Measurements from ENCODE around the gene CFL1.

The CFL1 gene

DNA sequence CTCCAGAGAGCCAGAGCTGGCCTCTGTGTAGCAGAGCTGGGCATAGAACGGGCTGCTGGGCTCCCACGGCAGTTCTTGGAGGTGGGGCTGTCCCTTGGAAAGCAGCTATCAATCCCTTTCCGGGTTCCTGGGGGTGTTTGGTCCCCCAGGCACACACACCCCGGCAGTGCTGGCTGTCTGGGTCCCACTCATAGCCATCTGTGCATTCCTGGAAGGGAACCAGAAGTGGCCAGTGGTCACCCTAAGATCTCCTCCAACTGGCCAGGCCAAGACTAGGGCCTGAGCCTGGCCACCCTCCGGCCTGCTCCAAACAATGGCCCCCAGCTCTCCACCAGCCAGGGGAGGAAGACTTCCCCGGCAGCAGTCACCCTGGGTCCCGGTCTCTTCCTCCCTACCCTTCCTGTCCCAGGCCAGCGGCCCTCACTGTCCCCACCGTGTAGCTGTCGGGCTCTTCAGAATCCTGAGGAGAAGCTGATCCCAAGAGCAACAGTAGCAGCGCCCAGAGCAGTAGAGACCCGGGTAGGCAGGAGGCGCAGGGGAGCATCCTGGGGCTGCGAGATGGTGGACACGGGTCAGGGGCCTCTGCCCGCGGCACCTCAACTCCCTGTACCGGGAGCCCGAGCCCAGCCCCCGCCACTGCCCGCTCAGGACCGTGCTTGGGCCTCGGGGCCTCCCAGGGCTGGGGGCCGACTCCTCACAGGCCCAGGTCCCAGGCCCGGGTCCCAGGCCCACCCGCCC is 14.0 kb upstream of the CFL1 start:
- in situ Hi-C loops (cut with HindIII; ENCODE audit: low sequenced_read_pairs): no loop called here

DNA sequence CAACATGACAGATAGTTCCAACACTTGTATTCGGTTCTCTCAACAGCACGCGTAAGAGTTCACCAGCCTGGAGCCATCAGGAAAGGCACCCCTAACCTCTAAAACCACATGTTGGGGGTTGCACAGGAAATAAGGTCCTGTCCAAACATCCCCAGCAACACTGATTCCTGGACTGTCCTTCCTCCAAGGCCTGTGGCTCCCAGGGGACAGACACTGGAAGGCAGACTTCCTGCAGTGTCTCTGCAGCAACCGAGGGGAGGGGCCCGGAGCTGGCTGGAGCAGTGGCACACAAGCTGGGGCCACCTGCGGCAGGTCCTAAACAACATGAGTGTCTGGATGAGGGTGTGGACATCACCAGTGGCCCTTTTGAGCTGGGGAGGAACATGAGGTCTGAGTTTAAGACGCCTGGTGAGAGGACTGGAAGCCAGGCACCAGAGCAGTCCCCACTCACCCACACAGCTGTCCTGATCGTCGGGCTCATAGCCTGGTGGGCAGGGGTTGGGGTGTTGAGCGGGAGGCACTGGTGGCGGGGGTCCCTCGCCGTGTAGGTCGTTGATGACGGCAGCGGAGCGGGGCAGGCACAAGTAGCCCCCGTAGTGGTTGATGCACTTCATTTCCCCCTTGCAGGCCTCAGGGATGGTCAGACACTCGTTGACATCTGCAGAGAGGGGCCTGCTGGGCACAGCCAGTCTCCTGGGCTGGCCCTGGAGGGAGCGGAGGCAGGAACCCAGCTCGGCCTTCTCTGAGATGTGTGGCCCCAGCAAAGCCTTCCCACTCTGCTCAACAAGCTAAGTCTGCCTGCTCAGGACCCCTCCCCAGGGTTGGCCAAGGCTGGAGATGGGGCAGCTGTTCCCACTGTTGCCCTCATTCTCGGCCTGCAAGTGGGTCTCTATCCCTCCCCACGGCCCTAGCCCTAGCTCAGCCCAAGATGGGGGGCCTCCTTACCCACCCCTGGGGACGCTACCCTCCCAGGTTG is 13.0 kb upstream of the CFL1 start:
- in situ Hi-C loops (cut with HindIII; ENCODE audit: low sequenced_read_pairs): no loop called here

DNA sequence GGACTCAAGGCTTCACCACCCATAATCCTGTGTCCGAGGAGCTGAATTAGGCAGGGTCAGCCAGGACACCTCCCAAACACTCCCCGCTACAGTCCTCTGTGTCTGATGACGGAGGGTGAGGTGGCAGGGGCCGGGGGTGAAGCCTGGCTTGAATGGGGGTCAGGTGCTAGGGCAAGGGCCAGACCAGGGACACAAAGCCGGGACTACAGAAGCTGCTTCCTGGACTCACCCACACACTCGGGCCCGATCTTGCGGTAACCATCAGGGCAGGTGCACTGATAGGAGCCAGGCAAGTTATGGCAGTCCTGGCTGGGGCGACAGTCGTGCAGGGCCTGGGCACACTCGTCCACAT is 12.3 kb upstream of the CFL1 start:
- in situ Hi-C loops (cut with HindIII; ENCODE audit: low sequenced_read_pairs): no loop called here

DNA sequence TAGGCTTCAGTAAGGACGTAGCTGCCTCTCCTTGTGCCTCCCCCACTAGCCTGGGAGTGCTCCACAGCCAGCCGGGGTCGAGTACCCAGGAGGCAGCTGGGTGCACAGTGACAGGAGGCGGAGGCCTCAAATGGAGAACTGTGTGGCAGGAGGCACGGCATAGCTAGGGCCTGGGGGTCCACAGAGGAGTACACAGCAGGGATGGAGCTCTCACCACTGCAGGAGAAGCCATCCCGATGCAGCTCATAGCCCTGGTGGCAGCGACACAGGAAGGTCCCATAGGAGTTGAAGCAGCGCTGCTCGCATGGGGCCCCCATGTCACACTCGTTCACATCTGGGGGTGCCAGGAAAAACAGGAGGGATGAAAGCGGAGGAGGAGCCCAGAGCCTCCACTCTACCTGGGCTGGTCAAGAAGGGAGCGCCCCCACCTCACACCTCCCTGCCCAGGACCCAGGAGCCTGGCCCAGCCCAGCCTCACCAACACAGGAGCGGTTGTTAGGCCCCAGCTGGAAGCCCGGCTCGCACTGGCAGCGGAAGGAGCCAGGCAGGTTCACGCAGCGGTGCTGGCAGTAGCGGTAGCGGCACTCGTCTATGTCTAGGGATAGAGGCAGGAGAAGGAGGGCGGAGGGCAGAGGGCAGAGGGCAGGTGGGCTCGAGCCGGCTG is 11.8 kb upstream of the CFL1 start:
- in situ Hi-C loops (cut with HindIII; ENCODE audit: low sequenced_read_pairs): no loop called here

- in situ Hi-C loops (cut with HindIII; ENCODE audit: low sequenced_read_pairs): no loop called here
Observed at GRCh38 chr11:65868907-65869306, 10.9 kb upstream of the CFL1 start.

DNA sequence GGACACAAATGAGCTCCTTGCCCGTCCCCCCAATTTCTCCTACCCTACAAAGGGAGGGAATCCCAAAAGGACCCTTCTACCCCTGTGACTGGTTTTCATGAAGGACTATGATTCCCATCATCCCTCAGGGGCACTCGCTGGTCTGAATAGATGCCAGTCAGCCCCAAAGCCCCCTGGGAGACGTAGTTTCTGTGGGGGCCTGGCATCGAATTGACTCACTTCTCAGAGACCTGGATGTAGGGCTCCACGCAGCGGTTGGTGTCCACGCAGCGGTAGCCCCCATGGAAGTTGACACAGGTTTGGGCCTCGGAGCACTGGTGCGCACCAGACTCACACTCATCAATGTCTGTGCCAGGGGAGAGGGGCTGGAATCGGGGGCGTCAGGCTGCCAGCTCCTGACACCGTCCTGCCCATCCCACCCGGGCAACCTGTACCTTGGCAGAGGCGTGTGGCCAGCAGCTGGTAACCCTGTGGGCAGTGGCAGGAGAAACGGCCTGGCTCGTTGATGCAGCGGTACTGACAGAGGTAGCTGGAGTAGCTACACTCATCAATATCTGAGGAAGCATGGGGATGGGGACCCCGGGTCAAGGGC is 10.2 kb upstream of the CFL1 start:
- in situ Hi-C loops (cut with HindIII; ENCODE audit: low sequenced_read_pairs): no loop called here

DNA sequence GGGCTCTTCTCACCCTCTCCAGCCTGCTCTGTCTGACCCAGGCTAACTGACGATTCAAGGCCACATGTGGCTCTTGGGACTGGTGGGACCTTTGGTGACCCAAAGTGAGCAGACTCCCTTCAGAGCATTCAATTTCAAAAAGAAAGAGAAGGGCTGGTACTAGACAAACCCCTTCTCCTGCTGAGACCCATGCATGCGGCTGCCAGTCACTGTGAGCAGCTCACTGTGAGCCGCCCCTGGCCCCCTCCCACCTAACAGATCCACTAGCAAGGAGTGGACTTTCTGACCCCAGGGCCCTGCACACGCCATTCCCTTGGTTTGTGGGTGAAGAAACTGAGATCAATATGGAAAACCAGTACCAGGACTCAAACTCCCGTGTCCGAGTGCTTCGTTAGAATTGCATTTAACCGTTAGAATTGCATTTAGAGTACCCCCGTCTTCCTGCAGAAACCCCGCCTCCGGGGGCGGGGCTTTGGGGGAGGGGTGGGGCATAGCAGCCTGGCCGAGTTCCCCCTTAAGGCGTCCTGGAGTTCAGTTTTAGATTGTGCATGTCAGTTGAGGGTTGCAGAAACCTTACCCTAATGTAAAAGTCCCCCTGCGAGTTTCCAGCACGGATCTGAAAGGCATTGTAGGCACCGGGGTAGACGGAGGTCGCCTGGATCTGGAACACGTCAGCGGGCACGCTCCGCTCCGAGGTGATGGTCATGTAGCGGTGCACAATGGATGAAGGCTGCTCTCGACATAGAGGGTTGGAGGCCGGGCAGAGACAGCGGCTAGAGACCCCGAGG is 9.5 kb upstream of the CFL1 start:
- in situ Hi-C loops (cut with HindIII; ENCODE audit: low sequenced_read_pairs): no loop called here

DNA sequence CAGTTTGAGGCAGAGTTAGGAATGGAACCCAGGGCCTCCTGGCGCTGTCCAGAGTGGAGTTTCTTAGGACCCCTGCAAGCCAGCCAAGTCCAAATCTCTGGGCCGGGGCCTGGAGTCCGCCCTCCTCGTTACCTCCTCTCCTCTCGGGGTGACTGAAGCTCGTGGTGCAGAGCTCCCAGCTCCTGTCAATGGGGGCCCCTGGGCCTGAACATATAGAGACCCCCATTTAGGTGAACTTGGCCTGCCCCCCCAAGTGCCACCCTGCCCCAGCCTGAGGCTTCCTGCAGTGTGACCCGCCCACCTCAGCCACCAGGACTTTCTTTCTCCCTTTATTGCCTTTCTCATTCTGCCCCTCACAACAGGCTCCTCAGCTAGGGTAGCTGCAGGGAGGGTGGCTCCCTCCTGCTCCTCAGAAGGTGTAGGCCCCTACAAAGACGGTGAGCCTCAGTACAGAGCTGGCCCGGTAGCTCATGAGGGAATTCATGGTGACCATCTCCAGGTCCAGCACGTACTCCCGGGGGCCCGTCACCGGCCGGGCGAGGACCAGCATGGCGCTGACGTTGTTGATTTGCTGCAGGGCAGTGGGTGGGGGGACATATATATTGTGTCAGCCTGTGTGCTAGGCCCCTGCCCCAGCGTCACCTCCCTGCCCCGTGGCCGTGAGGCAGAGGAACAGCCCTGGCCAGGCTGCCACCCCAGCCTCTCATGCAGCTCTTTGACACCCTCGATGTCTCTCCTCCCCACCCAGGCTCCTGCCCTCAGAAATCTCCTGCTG is 8.7 kb upstream of the CFL1 start:
- in situ Hi-C loops (cut with HindIII; ENCODE audit: low sequenced_read_pairs): no loop called here

DNA sequence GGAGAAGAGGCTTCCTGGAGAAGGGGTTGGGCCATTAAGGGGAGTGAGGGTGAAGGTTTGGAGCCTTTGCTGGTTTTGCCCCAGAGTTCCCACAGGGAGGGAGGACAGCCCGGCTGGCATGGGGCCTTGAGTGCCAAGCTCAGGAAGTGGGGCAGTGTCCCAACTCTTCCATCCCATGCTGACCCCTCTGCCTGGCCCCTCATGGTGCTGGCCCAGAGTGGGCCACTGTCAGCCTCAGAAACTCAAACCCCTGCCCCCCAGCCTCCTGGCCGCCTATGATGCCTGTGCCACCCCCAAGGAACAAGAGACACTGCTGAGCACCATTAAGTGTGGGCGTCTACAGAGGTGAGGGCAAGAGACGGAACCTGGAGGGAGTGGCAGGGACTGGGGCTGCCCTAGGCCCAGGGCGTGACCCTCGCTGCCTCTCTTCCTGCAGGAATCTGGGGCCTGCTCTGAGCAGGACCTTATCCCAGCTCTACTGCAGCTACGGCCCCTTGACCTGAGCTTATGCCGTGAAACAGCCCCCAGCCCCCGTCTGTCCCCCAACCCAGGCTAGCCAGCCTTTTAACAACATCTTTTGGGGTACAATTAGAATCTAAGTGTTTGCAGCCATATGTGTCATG is 7.7 kb upstream of the CFL1 start:
- in situ Hi-C loops (cut with HindIII; ENCODE audit: low sequenced_read_pairs): no loop called here

- in situ Hi-C loops (cut with HindIII; ENCODE audit: low sequenced_read_pairs): no loop called here
Observed at GRCh38 chr11:65864706-65865471, 6.9 kb upstream of the CFL1 start.

DNA sequence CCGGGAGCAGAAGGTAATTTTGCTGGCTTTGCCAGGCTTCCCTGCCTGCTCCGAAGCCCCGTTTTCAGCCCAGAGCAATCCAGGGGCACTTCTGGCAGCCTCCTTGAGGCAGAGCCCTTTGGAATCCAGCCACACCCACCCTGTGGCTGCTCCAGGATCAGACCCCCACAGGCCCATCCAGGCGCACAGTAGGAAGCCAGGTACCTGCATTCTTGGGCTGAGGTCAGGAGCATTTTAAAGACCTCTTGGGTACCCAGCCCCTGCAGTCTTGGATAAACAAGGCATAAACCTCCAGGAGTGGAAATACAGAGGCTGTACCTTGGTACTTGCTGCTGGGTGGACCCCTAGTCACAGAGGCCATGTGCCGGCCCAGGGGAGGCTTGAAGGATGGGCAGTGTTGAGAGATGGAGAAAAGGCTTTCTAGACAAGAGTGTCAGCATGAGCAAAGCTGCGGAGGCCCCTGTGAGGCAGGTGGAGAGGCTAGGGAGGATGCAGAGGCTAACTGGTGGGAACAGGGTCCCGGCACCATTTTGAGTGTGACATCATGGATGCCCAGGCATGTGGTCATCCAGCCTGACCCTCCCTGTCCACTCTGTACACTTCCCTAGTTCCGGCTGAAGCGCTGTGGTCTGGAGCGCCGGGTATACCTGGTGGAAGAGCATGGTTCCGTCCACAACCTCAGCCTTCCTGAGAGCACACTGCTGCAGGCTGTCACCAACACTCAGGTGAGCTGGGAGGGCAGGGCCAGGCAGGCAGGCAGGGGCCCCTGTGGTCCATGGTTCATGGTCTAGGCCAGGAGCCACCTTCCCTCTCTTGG is 6.1 kb upstream of the CFL1 start:
- in situ Hi-C loops (cut with HindIII; ENCODE audit: low sequenced_read_pairs): no loop called here

DNA sequence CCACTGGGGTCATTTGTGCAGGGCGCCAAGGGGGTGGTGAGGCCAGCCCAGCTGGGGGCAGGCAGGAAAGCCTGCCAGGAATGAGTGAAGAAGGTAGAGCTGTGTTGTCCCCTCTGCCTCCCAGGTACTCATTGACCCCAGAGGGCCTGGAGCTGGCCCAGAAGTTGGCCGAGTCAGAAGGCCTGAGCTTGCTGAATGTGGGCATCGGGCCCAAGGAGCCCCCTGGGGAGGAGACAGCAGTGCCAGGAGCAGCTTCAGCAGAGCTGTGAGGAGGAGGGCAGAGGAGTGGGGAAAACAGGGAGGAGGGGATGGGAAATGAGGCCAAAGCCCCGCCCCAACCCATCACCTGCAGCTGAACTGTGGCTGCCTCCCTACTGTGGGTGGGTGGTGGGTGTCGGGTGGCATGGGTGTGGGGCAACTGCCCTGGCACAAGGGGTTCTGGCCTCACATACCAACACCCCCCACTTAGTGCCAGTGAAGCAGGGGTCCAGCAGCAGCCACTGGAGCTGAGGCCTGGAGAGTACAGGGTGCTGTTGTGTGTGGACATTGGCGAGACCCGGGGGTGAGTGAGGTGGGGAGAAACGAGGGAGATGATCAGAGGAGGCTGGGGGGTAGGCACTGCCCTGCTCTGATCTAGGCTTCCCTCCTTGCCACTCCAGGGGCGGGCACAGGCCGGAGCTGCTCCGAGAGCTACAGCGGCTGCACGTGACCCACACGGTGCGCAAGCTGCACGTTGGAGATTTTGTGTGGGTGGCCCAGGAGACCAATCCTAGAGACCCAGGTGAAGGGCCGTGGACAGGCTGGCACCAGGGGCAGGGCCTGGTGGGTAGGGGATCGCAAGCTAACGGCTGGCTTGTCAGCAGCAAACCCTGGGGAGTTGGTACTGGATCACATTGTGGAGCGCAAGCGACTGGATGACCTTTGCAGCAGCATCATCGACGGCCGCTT is 5.2 kb upstream of the CFL1 start:
- in situ Hi-C loops (cut with HindIII; ENCODE audit: low sequenced_read_pairs): no loop called here

GRCh38 chr11:65862191-65862735 is 4.3 kb upstream of the CFL1 start:
- in situ Hi-C loops (cut with HindIII; ENCODE audit: low sequenced_read_pairs): no loop called here

- in situ Hi-C loops (cut with HindIII; ENCODE audit: low sequenced_read_pairs): no loop called here
Observed at GRCh38 chr11:65861533-65862183, 3.7 kb upstream of the CFL1 start.

- in situ Hi-C loops (cut with HindIII; ENCODE audit: low sequenced_read_pairs): no loop called here
Observed at GRCh38 chr11:65861165-65861505, 3.2 kb upstream of the CFL1 start.
